B cell (primary cell): ENCODE measurements around the gene LRRC57. TPM values are rescaled to one million over a fixed set of nuclear protein-coding genes. Genes with fewer than 3 reads are reported as not detected.

Experiments
- ATAC-seq: fragments of 200-7000 bp; cut with Tn5 transposase; one replicate; pipeline ENCODE4 v1.10.0; 2021; ENCODE audit warnings: low read depth, mild to moderate bottlenecking, moderate number of reproducible peaks, moderate library complexity
- CTCF ChIA-PET: fragments of 350-600 bp; sonication (Branson Sonifier 250); formaldehyde crosslinking; loops from one replicate; lab custom pipeline; 2021; ENCODE audit warnings: antibody characterized with exemption, inconsistent platforms; lab: Charles Lee
- POLR2A ChIA-PET: fragments of 350-600 bp; sonication (Branson Sonifier 250); formaldehyde crosslinking; loops from one replicate; lab custom pipeline; 2021; ENCODE audit warnings: antibody characterized with exemption; lab: Charles Lee
- DNase-seq: peaks from one replicate; pipeline ENCODE4 v3.0.0; 2013
- H2AFZ ChIP-seq: 2 replicates; pipeline ENCODE4 v1.6.1; 2012; ENCODE audit warnings: mild to moderate bottlenecking, low read depth, low read length; ENCODE audit not compliant: insufficient read depth, poor library complexity, severe bottlenecking
- H3K27ac ChIP-seq, 2 donors: 1 replicate in 1 of 2; 2 replicates in 1 of 2; pipeline ENCODE4 v1.5.1; 2012 to 2013; ENCODE audit warnings: low read length in 2 of 2, mild to moderate bottlenecking in 2 of 2, moderate library complexity in 1 of 2
- H3K27me3 ChIP-seq, 4 experiments: fragments of 200-600 bp in 1 of 4; sonication (generic) in 1 of 4; replicated peaks in 1 of 4; 1 replicate in 2 of 4; 2 replicates in 2 of 4; pipeline versions ENCODE4 v1.6.1 to v1.7.0; 2013 to 2016; ENCODE audit warnings: low read length in 3 of 4, mild to moderate bottlenecking in 2 of 4, mixed read lengths in 1 of 4, moderate library complexity in 1 of 4; ENCODE audit not compliant: insufficient read depth in 4 of 4, control insufficient read depth in 3 of 4; ENCODE audit errors: control extremely low read depth in 1 of 4
- H3K36me3 ChIP-seq, 2 experiments: replicated peaks in 1 of 2; 1 replicate in 1 of 2; 2 replicates in 1 of 2; pipeline versions ENCODE4 v1.6.1 to v1.7.1; 2013; ENCODE audit warnings: low read length in 1 of 2; ENCODE audit not compliant: insufficient read depth in 2 of 2, control insufficient read depth in 1 of 2; ENCODE audit errors: control extremely low read depth in 1 of 2, extremely low read depth in 1 of 2
- H3K4me1 ChIP-seq, 2 donors: fragments of 200-600 bp in 1 of 2; sonication (generic) in 1 of 2; 1 replicate in 1 of 2; 2 replicates in 1 of 2; pipeline versions ENCODE4 v1.5.1 to v1.6.1; 2013 to 2017; ENCODE audit warnings: low read length in 2 of 2; ENCODE audit not compliant: control insufficient read depth in 2 of 2, insufficient read depth in 2 of 2
- H3K4me2 ChIP-seq: replicated peaks from 2 replicates; pipeline ENCODE3; 2012; ENCODE audit warnings: mild to moderate bottlenecking, low read depth, low read length; ENCODE audit not compliant: poor library complexity, severe bottlenecking
- H3K4me3 ChIP-seq, 5 experiments: fragments of 200-600 bp in 1 of 5; sonication (generic) in 1 of 5; 1 replicate in 3 of 5; 2 replicates in 2 of 5; pipeline versions ENCODE4 v1.5.1 to v1.7.0; 2011 to 2016; ENCODE audit warnings: low read length in 4 of 5, mild to moderate bottlenecking in 4 of 5, low read depth in 2 of 5, control low read depth in 1 of 5, moderate library complexity in 1 of 5; ENCODE audit not compliant: insufficient read depth in 1 of 5; ENCODE audit errors: control extremely low read depth in 1 of 5, extremely low read depth in 1 of 5
- H3K79me2 ChIP-seq: fragments of 200-600 bp; sonication (generic); one replicate; pipeline ENCODE4 v1.6.0; 2016; ENCODE audit warnings: low read length; ENCODE audit not compliant: control insufficient read depth, insufficient read depth
- H3K9ac ChIP-seq: fragments of 200-600 bp; sonication (generic); 2 replicates; pipeline ENCODE4 v1.6.1; 2017; ENCODE audit warnings: mild to moderate bottlenecking, low read length, moderate library complexity
- H3K9me3 ChIP-seq, 3 donors: one replicate each; pipeline versions ENCODE4 v1.6.1 to v1.7.1; 2013; ENCODE audit warnings: low read length in 2 of 3; ENCODE audit not compliant: control insufficient read depth in 2 of 3, insufficient read depth in 1 of 3; ENCODE audit errors: control extremely low read depth in 1 of 3
- H4K20me1 ChIP-seq: 2 replicates; pipeline ENCODE4 v1.6.0; 2012; ENCODE audit warnings: mild to moderate bottlenecking, low read length; ENCODE audit not compliant: insufficient read depth, control insufficient read depth, poor library complexity, severe bottlenecking
- H3K27ac Mint-ChIP-seq: one replicate; pipeline ENCODE4 v1.8.0; 2021; ENCODE audit warnings: mixed read lengths
- H3K27me3 Mint-ChIP-seq: one replicate; pipeline ENCODE4 v1.8.0; 2021; ENCODE audit warnings: mixed read lengths
- H3K4me1 Mint-ChIP-seq: one replicate; pipeline ENCODE4 v1.8.0; 2021; ENCODE audit warnings: mixed read lengths
- H3K4me3 Mint-ChIP-seq: one replicate; pipeline ENCODE4 v1.8.0; 2021; ENCODE audit warnings: mixed read lengths
- H3K9me3 Mint-ChIP-seq: one replicate; pipeline ENCODE4 v1.8.0; 2022; ENCODE audit warnings: mixed read lengths; ENCODE audit not compliant: insufficient read depth
- EZH2 ChIP-seq: IDR thresholded peaks from 2 replicates; pipeline ENCODE4 v1.6.1; 2012; ENCODE audit warnings: borderline replicate concordance, low read depth, mild to moderate bottlenecking, moderate library complexity, low read length; ENCODE audit not compliant: insufficient read depth, poor library complexity, severe bottlenecking
- WGBS: methylation state at CpG from one replicate; pipeline ENCODE4 v1.1.5; 2013; ENCODE audit warnings: missing lambda C conversion rate; ENCODE audit not compliant: insufficient coverage; 5-methylcytosine and 5-hydroxymethylcytosine counted together
- intact Hi-C: fragments of 100-400 bp; cut with micrococcal nuclease; formaldehyde crosslinking; loops from one replicate; pipeline ENCODE4 v1.10.0; 2022
- polyA plus RNA-seq: library from polyadenylated mRNA; depleted of rRNA; stranded (reverse); fragments of >200 nt; gene quantifications from 2 replicates; pipeline ENCODE4 v1.2.3, GENCODE V29; 2012
- total RNA-seq, 2 donors: library from RNA; stranded (reverse); fragments of 120-200 nt in 1 of 2; gene quantifications; 1 replicate in 1 of 2; 2 replicates in 1 of 2; pipeline versions ENCODE4 v1.2.3 to v1.2.4, GENCODE V29; 2013 to 2022
- TF ChIP-seq, protein P1 (sequence below): fragments of 200-600 bp; IDR thresholded peaks from one replicate; pipeline ENCODE4 v1.8.0; 2022; ENCODE audit warnings: antibody characterized with exemption, mild to moderate bottlenecking

The LRRC57 gene
- total and polyA plus RNA-seq, 2 donors (not counting 1 experiment from before 2014, with no cell fraction given): 13.9 to 25.4 TPM

DNA sequence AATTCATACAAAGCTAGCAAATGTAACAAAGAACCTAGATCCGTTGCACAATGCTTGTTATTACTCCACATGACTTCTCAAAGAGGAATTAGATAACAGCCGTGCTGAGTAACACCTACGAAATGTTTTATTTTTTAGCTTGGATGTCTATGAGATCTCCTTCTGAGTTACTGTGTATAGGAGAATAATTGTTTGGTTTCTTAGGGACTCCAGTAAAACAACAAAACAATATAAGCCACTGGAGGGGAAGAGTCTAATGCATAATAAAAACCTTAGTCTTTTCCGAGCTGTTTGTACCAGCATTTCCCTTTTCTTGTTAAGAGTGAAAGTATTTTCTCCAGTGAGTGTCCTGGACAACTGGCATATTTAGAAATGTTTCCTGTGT lies 37.6 kb downstream of the LRRC57 start:
- peak overlapping the region in 1 of 5 experiments; percentile 0 for H3K4me3 ChIP-seq
- H3K4me1 Mint-ChIP-seq: peaks cover 29% of the 10 kb centered on the region
- no peak overlapping the region for H3K4me3 Mint-ChIP-seq
- no peaks in the 10 kb centered on the region for H3K27me3 Mint-ChIP-seq
- no peak for ATAC-seq
- no peak overlapping the region for H2AFZ ChIP-seq
- peak overlapping the region in 1 of 2 donors; percentile 13 for H3K27ac ChIP-seq
- peaks cover 69% of the 10 kb centered on the region for H3K79me2 ChIP-seq
- TF ChIP-seq, protein P1, sequence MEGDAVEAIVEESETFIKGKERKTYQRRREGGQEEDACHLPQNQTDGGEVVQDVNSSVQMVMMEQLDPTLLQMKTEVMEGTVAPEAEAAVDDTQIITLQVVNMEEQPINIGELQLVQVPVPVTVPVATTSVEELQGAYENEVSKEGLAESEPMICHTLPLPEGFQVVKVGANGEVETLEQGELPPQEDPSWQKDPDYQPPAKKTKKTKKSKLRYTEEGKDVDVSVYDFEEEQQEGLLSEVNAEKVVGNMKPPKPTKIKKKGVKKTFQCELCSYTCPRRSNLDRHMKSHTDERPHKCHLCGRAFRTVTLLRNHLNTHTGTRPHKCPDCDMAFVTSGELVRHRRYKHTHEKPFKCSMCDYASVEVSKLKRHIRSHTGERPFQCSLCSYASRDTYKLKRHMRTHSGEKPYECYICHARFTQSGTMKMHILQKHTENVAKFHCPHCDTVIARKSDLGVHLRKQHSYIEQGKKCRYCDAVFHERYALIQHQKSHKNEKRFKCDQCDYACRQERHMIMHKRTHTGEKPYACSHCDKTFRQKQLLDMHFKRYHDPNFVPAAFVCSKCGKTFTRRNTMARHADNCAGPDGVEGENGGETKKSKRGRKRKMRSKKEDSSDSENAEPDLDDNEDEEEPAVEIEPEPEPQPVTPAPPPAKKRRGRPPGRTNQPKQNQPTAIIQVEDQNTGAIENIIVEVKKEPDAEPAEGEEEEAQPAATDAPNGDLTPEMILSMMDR: no peak
- no peak for TF ChIP-seq EZH2
- intact Hi-C loops: no loop called here
- H3K27ac Mint-ChIP-seq: peak overlapping the region; percentile 59
- DNase-seq: no peak
- H3K9me3 Mint-ChIP-seq: no peaks in the 10 kb centered on the region
- no peaks in the 10 kb centered on the region for H3K9me3 ChIP-seq
- POLR2A ChIA-PET: no interaction called here
- no peak overlapping the region for H3K9ac ChIP-seq
- H3K36me3 ChIP-seq: peaks cover 0 to 55% of the 10 kb centered on the region in 2 experiments
- whole genome bisulfite sequencing: no CpG with 5 or more reads among the region's 4 CpGs
- H3K4me2 ChIP-seq: peak overlapping the region; percentile 15
- peaks cover 17% of the 10 kb centered on the region for H4K20me1 ChIP-seq
- CTCF ChIA-PET: interaction anchor here (0.6 kb wide), 1 partner anchor 603 kb away, joined by 4 read pairs; no protein-coding TSS in a partner anchor
- H3K4me1 ChIP-seq: peaks cover 4 to 8% of the 10 kb centered on the region in 2 donors
- no peaks in the 10 kb centered on the region for H3K27me3 ChIP-seq

DNA sequence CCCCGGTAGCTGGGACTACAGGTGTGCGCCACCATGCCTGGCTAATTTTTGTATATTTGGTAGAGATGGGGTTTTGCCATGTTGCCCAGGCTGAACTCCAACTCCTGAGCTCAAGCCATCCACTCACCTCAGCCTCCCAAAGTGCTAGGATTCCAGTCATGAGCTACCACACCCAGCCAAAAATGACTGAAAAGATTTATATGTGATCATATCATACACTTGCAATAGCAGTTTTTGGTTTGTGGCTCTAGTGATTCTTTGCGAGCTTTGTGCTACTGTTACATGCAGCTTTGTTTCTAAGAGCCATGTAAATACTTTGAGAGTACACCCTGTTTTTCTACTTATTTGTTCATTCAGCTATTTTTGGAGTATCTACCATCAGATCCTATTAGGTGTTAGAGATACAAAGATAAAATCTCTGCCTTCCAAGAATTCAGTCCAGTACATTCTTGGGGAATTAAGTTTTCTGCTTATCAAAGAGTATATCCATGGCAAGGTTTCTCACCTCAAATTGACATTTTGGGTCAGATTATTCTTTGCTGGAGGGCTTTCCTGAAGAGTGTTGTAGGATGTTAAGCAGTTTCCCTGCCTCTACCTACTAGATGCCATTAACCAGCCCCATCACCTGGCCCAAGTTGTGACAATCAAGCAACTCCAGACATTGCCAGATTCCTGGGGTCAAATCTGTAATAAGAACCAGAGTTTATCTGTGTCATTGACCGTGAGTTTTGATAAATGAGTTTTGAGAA lies 38.2 kb downstream of the LRRC57 start:
- no peak overlapping the region for H2AFZ ChIP-seq
- Mint-ChIP-seq H3K4me3 (no peak overlapping the region), H3K4me1 (peaks cover 32% of the 10 kb centered on the region)

More for the DNA sequence above, 38.2 kb downstream of the LRRC57 start:
- H3K9me3 ChIP-seq: no peaks in the 10 kb centered on the region
- H3K4me3 ChIP-seq: no peak overlapping the region
- peaks cover 0 to 50% of the 10 kb centered on the region in 2 experiments for H3K36me3 ChIP-seq
- ATAC-seq (no peak), DNase-seq (no peak)
- Mint-ChIP-seq H3K9me3 (no peaks in the 10 kb centered on the region), H3K27me3 (no peaks in the 10 kb centered on the region), H3K27ac (peak overlapping the region; percentile 59)
- peak overlapping the region; percentile 15 for H3K4me2 ChIP-seq
- peak overlapping the region in 1 of 2 donors; percentile 13 for H3K27ac ChIP-seq
- intact Hi-C loops: no loop called here
- H3K9ac ChIP-seq: no peak overlapping the region
- peaks cover 74% of the 10 kb centered on the region for H3K79me2 ChIP-seq
- CTCF ChIA-PET: no interaction called here
- peaks cover 9 to 11% of the 10 kb centered on the region in 2 donors for H3K4me1 ChIP-seq
- POLR2A ChIA-PET: interaction anchor here (0.6 kb wide), 1 partner anchor 21 kb away, joined by 7 read pairs; no protein-coding TSS in a partner anchor
- H3K27me3 ChIP-seq: no peaks in the 10 kb centered on the region
- peaks cover 20% of the 10 kb centered on the region for H4K20me1 ChIP-seq
- TF ChIP-seq, protein P1: no peak
- no peak for TF ChIP-seq EZH2
- WGBS: no CpG with 5 or more reads among the region's 4 CpGs
